Liver (tissue), 3 donors: Measurements from ENCODE around the gene CYCS.

ENCODE experiments used
- EGR1 ChIP-seq, 2 donors: IDR thresholded peaks; 2 replicates each; pipeline ENCODE4 v1.6.1; 2016 to 2018; ENCODE audit warnings: antibody characterized with exemption in 2 of 2, low read depth in 2 of 2
- HNF4G ChIP-seq: IDR thresholded peaks from 2 replicates; pipeline ENCODE4 v1.6.1; 2016; ENCODE audit warnings: antibody characterized with exemption
- JUND ChIP-seq, 2 donors: IDR thresholded peaks; 2 replicates each; pipeline ENCODE4 v1.6.1; 2016; ENCODE audit warnings: antibody characterized with exemption in 2 of 2
- RAD21 ChIP-seq, 2 donors: IDR thresholded peaks; 2 replicates each; pipeline ENCODE4 v1.6.1; 2016; ENCODE audit warnings: antibody characterized with exemption in 2 of 2, mild to moderate bottlenecking in 2 of 2
- SP1 ChIP-seq: IDR thresholded peaks from 2 replicates; pipeline ENCODE4 v1.6.1; 2018; ENCODE audit warnings: antibody characterized with exemption, mild to moderate bottlenecking
- TAF1 ChIP-seq: conservative IDR thresholded peaks from 2 replicates; pipeline ENCODE4 v1.6.1; 2016; ENCODE audit warnings: antibody characterized with exemption, mild to moderate bottlenecking
- YY1 ChIP-seq: IDR thresholded peaks from 2 replicates; pipeline ENCODE4 v1.6.1; 2016; ENCODE audit warnings: antibody characterized with exemption, mild to moderate bottlenecking
- TF ChIP-seq, protein P1 (sequence below): fragments of 150-350 bp; IDR thresholded peaks from 2 replicates; pipeline ENCODE4 v1.5.1; 2017; ENCODE audit warnings: improper control_type of control experiment, low read depth, low read length; ENCODE audit not compliant: missing input control
- TF ChIP-seq, protein P2 (sequence below): IDR thresholded peaks from 2 replicates; pipeline ENCODE4 v1.6.1; 2016; ENCODE audit warnings: antibody characterized with exemption, mild to moderate bottlenecking
- TF ChIP-seq, protein P3 (sequence below): IDR thresholded peaks from 2 replicates; pipeline ENCODE4 v1.6.1; 2016; ENCODE audit warnings: antibody characterized with exemption
- donor health status: healthy.
- donor health status: healthy.

DNA sequence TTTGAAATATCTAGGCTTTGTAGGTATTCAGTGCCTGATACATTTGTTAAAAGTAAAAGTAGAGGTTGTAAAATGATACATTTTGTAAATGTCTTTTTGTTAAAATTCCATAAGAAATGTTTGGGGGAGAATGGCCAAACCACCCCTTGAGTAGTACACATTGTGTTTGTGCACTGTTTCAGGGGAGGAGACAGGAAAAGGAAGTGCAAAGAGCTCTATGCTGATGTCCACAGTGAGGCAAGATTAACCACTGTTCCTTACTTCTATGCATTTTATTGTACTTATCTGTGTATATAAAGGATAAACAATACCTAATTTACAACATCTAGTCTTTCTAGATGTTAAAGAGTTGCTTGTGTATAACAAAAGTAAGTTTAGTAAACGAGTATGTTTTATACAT is 7.4 kb upstream of the CYCS start:
- TF ChIP-seq, protein P1, sequence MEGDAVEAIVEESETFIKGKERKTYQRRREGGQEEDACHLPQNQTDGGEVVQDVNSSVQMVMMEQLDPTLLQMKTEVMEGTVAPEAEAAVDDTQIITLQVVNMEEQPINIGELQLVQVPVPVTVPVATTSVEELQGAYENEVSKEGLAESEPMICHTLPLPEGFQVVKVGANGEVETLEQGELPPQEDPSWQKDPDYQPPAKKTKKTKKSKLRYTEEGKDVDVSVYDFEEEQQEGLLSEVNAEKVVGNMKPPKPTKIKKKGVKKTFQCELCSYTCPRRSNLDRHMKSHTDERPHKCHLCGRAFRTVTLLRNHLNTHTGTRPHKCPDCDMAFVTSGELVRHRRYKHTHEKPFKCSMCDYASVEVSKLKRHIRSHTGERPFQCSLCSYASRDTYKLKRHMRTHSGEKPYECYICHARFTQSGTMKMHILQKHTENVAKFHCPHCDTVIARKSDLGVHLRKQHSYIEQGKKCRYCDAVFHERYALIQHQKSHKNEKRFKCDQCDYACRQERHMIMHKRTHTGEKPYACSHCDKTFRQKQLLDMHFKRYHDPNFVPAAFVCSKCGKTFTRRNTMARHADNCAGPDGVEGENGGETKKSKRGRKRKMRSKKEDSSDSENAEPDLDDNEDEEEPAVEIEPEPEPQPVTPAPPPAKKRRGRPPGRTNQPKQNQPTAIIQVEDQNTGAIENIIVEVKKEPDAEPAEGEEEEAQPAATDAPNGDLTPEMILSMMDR: no peak
- TF ChIP-seq JUND (IDR thresholded peaks at IDR 0.05) (no peak), TAF1 (no peak), HNF4G (no peak), RAD21 (IDR thresholded peaks at IDR 0.05) (no peak), YY1 (no peak), SP1 (no peak), EGR1 (IDR thresholded peaks at IDR 0.05; ENCODE audit: low read depth in 2 of 2) (no peak)
- TF ChIP-seq, protein P2, sequence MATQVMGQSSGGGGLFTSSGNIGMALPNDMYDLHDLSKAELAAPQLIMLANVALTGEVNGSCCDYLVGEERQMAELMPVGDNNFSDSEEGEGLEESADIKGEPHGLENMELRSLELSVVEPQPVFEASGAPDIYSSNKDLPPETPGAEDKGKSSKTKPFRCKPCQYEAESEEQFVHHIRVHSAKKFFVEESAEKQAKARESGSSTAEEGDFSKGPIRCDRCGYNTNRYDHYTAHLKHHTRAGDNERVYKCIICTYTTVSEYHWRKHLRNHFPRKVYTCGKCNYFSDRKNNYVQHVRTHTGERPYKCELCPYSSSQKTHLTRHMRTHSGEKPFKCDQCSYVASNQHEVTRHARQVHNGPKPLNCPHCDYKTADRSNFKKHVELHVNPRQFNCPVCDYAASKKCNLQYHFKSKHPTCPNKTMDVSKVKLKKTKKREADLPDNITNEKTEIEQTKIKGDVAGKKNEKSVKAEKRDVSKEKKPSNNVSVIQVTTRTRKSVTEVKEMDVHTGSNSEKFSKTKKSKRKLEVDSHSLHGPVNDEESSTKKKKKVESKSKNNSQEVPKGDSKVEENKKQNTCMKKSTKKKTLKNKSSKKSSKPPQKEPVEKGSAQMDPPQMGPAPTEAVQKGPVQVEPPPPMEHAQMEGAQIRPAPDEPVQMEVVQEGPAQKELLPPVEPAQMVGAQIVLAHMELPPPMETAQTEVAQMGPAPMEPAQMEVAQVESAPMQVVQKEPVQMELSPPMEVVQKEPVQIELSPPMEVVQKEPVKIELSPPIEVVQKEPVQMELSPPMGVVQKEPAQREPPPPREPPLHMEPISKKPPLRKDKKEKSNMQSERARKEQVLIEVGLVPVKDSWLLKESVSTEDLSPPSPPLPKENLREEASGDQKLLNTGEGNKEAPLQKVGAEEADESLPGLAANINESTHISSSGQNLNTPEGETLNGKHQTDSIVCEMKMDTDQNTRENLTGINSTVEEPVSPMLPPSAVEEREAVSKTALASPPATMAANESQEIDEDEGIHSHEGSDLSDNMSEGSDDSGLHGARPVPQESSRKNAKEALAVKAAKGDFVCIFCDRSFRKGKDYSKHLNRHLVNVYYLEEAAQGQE: no peak
- TF ChIP-seq, protein P3, sequence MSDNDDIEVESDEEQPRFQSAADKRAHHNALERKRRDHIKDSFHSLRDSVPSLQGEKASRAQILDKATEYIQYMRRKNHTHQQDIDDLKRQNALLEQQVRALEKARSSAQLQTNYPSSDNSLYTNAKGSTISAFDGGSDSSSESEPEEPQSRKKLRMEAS: no peak
